GM12865 (cell line): ENCODE data around the gene PPFIBP2.

Experiments
- DNase-seq: peaks from one replicate; pipeline ENCODE4 v3.0.0; 2010; ENCODE audit warnings: low read depth
- H3K4me3 ChIP-seq: 2 replicates; pipeline ENCODE4 v1.5.1; 2011; ENCODE audit warnings: mild to moderate bottlenecking, low read depth, low read length, control low read depth
- CTCF ChIP-seq: IDR thresholded peaks from 2 replicates; pipeline ENCODE4 v1.5.1; 2011; ENCODE audit warnings: low read length, control low read depth, low read depth, inconsistent platforms; ENCODE audit not compliant: insufficient read depth; ENCODE audit errors: missing control alignments

Gene PPFIBP2

DNA sequence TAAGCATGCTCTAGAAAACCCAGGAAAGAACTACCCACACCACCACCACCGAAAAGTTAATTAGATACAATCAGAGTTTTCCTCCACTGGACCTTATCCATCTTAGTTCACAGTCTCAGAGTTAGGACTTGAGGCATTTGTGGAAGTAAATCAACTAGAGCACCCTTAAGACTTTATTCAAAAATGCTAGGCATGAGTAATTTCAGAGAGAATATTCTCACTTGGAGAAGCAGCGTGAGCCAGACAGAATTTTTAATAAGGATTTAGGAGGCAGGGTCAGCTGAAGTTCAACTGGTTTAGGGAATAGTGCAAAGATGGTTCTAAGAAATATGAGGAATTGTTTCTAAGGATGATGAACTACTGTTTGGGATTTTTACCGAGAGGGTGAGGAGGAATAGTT, 29.7 kb upstream of the PPFIBP2 start:
- H3K4me3 ChIP-seq = no peak overlapping the region
- TF ChIP-seq CTCF = no peak
- no peak for DNase-seq

GRCh38 chr11:7484645-7485044, 29.2 kb upstream of the PPFIBP2 start:
- TF ChIP-seq CTCF = no peak
- H3K4me3 ChIP-seq = no peak overlapping the region
- no peak for DNase-seq

GRCh38 chr11:7485186-7486097, 28.4 kb upstream of the PPFIBP2 start, which contains the start of gene OLFML1:
Gene OLFML1 (plus strand): TSS chr11:7485506. CDS start chr11:7485876, 370 bp downstream.
- no peak for DNase-seq
- no peak for TF ChIP-seq CTCF
- H3K4me3 ChIP-seq = no peak within 1 kb of the TSS

DNA sequence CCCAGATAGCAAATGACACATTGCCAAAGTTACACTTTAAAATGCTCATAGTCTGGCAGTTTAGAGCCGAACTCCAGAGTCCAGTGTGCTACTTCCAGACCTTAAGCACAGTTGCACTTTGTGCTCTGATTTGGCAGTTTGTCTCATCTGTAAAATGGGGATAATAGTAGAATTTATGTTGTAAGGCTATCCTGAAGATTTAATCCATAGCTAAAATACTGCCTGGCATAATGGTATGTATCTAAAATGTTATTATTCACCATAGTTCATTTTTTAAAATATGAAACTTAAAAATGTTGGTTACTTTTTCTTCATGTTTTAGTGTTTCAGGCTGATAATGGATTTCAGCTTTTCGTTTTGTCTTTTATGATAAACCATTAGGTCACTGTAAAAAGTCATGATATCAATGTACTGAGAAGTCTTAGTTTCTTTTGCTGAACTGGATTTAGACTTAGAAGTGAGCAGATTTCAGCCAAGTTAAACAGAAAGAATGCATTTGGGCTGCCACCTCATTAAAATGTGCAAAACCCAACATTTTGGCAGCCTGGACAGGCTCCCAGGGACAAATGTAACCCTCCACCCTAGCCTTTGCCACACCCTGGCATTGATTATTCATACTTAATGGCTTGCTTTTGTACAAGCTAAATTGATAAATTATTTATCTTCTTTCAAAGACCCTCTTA, 27.6 kb upstream of the PPFIBP2 start:
- no peak overlapping the region for H3K4me3 ChIP-seq
- DNase-seq = no peak
- no peak for TF ChIP-seq CTCF

GRCh38 chr11:7486781-7487140, 27.0 kb upstream of the PPFIBP2 start:
- no peak for DNase-seq
- no peak overlapping the region for H3K4me3 ChIP-seq
- TF ChIP-seq CTCF = no peak

GRCh38 chr11:7487360-7487759, 26.4 kb upstream of the PPFIBP2 start:
- no peak for DNase-seq
- TF ChIP-seq CTCF = no peak

More at GRCh38 chr11:7487360-7487759, 26.4 kb upstream of the PPFIBP2 start:
- no peak overlapping the region for H3K4me3 ChIP-seq
